Lower leg skin (tissue), 3 donors: ENCODE measurements around the gene ASB13.

Experiments used
- POLR2A ChIP-seq, 2 donors: fragments of 450-650 bp; IDR thresholded peaks; one replicate each; pipeline ENCODE4 v1.6.1; 2016 to 2017; ENCODE audit warnings: antibody characterized with exemption in 2 of 2, mild to moderate bottlenecking in 1 of 2, moderate library complexity in 1 of 2
- TF ChIP-seq, protein P1 (sequence below), 3 donors: fragments of 450-650 bp; IDR thresholded peaks; one replicate each; pipeline ENCODE4 v1.5.1; 2016; ENCODE audit warnings: antibody characterized with exemption in 3 of 3, mild to moderate bottlenecking in 3 of 3, moderate library complexity in 2 of 3

DNA sequence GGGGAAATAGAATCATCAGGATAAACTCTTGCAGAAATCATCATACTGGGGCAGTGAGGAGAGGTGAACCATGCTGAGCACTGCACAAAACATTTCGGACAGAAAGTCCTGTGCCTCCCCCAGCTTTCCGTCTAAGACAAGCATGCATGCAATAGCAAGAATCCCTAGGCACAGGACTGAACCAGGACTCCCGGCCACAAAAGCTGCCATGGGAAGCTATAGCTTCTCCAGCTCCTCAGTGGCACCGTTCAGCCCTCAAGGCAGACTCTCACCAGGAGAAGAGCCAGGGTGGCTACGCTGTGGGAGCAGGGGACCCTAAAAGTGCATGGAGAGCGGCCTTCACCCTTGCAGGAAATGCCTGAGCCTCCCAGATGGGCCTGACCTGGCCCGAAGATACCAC, 70.8 kb downstream of the ASB13 start:
- TF ChIP-seq, protein P1, sequence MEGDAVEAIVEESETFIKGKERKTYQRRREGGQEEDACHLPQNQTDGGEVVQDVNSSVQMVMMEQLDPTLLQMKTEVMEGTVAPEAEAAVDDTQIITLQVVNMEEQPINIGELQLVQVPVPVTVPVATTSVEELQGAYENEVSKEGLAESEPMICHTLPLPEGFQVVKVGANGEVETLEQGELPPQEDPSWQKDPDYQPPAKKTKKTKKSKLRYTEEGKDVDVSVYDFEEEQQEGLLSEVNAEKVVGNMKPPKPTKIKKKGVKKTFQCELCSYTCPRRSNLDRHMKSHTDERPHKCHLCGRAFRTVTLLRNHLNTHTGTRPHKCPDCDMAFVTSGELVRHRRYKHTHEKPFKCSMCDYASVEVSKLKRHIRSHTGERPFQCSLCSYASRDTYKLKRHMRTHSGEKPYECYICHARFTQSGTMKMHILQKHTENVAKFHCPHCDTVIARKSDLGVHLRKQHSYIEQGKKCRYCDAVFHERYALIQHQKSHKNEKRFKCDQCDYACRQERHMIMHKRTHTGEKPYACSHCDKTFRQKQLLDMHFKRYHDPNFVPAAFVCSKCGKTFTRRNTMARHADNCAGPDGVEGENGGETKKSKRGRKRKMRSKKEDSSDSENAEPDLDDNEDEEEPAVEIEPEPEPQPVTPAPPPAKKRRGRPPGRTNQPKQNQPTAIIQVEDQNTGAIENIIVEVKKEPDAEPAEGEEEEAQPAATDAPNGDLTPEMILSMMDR (IDR thresholded peaks at IDR 0.05): no peak
- TF ChIP-seq POLR2A (IDR thresholded peaks at IDR 0.05): no peak
